NCI-H510A treated with DMSO at 0.1 percent for 48 hours (cell line): Measurements from ENCODE around the gene BST2.
"Not testable (repeated sequence)": the region's sequence is repeated elsewhere in the genome, so short reads cannot be mapped to it uniquely, and the experiment has no call there.

Experiments
- DNase-seq: peaks from one replicate; lab custom pipeline; 2025; lab: John Stamatoyannopoulos, UW

The BST2 gene

GRCh38 chr19:17389957-17390664 lies 15.3 kb downstream of the BST2 start:
- no peak for DNase-seq

GRCh38 chr19:17389288-17389687 lies 16.1 kb downstream of the BST2 start:
- DNase-seq = no peak

DNA sequence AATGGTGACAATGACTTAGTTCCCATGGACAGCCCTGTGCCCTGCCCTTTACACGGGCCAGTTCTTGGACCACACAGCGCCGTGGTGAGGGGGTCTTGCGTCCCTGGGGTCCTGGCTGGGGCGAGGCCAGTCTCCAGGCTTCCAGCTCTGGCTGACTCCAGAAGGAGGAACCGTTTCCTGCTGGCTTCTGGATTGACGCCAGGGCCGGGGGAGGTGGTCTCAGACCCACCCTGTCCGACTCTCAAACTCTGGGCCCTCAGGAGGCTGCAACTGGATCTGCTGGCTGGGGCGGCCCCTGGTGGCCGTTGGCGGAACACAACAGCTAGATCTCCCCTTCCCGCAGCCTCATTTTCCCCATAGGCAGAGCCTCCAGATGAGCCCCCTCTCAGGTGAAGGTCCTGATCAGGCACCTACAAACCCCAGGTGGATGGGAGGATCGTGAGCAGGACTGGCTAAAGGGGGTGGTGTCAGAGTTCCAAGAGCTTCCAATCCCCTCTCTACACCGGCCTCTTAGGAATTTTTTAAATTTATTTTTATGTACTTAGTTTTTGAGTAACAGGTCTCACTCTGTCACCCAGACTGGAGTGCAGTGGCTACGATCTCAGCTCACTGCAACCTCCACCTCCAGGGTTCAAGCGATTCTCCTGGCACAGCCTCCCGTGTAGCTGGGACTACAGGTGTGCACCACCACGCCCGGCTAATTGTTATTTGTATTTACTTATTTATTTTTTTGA lies 19.4 kb downstream of the BST2 start:
- peak; percentile 19 for DNase-seq

- DNase-seq = no peak
Observed at GRCh38 chr19:17380426-17381138, 24.8 kb downstream of the BST2 start.

DNA sequence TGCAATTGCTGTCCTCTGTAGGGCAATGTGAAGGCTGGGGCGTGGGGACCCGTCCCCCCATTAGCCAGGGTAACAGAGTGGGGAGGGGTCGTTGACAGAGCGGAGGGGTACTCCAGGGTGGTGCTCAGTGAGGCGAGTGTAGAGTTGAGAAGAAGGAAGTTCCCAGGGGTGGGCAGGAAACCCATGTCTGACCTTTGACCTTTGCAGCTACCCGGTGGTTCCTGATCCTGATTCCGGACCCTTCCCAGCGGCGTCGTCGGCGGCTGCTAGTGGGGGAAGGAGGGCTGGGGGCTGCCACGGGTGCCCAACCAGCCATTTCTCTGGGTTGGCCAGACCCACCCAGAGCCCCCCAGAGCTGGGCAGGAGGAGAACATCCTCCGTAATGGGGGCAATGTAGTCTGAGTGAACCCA lies 26.2 kb downstream of the BST2 start:
- no peak for DNase-seq

DNA sequence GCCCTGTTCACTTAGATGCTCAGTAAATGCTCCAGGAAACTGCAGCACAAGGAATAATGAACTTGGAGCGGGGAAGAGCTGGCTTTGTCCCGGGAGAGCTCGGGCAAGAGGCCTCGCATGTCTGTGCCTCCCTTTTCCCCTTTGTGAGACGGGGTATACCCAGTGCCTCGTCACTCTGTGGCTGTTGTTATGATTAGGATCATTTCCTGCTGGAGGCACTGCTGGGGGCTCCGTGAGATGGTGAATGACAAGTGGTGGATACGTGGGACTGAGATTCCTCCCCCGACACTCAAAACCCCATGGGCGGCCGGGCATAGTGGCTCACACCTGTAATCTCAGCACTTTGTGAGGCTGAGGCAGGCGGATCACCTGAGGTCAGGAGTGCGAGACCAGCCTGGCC lies 27.2 kb downstream of the BST2 start:
- DNase-seq = no peak

GRCh38 chr19:17376935-17377600 lies 28.4 kb downstream of the BST2 start, which contains the start of gene PLVAP:
Gene PLVAP (minus strand): TSS chr19:17377342. CDS start chr19:17377288, 54 bp downstream.
- no peak for DNase-seq

GRCh38 chr19:17370026-17370587 lies 35.3 kb downstream of the BST2 start:
- DNase-seq = no peak

- DNase-seq = no peak
Observed at GRCh38 chr19:17365361-17365760, 40.1 kb downstream of the BST2 start.

DNA sequence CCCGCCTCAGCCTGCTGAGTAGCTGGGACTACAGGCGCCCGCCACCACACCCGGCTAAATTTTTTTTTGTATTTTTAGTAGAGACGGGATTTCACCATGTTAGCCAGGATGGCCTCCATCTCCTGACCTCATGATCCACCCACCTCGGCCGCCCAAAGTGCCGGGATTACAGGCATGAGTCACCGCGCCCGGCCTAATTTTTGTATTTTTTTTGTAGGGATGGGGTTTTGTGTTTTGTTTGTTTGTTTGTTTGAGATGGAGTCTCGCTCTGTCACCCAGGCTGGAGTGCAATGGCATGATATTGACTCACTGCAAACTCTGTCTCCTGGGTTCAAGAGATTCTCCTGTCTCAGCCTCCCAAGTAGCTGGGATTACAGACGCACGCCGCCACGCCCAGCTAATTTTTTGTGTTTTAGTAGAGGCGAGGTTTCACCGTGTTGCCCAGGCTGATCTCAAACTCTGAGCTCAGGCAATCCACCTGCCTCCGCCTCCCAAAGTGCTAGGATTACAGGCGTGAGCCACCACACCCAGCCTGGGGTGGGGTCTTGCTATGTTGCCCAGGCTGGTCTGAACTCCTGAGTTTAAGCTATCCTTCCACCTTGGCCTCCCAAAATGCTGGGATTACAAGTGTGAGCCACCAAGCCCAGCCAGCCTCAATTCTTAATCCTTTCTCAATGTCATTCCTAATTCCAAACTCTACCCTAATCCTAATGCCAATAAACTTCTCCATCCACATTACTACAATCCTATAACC lies 41.4 kb downstream of the BST2 start:
- DNase-seq = not testable (repeated sequence)

- DNase-seq = no peak
Observed at GRCh38 chr19:17359905-17360800, 45.3 kb downstream of the BST2 start.

GRCh38 chr19:17358395-17358794 lies 47.0 kb downstream of the BST2 start:
- no peak for DNase-seq

- DNase-seq = peak; percentile 42
Observed at GRCh38 chr19:17357724-17358123, 47.7 kb downstream of the BST2 start.

DNA sequence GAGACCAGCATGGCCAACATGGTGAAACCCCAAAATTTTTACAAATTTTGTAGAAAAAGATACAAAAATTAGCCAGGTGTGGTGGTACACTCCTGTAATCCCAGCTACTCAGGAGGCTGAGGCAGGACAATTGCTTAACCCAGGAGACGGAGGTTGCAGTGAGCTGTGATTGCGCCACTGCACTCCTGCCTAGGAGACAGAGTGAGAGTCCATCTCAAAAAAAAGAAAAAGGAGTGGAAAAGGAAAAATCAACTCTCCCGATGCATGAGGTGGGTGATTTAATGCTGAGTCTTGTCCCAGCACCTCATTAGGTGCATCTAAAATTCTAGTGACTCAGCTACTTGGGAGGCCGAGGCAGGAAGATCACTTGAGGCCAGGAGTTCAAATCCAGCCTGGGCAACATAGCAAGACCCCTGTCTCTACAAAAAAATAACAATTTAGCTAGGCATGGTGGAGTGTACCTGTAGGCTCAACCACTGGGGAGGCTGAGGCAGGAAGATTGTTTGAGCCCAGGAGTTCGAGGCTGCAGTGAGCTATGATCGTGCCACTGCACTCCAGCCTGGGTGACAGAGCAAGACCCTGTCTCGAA lies 48.3 kb downstream of the BST2 start:
- no peak for DNase-seq

GRCh38 chr19:17353386-17353785 lies 52.0 kb downstream of the BST2 start:
- no peak for DNase-seq
